Activated naive CD4-positive, alpha-beta T cell treated with Interleukin-2 at 50 U/mL for 16 hours (primary cell): ENCODE data around the gene TJAP1.
"Not testable (repeated sequence)": the region's sequence is repeated elsewhere in the genome, so short reads cannot be mapped to it uniquely, and the experiment has no call there.

Experiments used
- DNase-seq: peaks from one replicate; pipeline ENCODE4 v3.0.0-alpha.2; 2020

Gene TJAP1

DNA sequence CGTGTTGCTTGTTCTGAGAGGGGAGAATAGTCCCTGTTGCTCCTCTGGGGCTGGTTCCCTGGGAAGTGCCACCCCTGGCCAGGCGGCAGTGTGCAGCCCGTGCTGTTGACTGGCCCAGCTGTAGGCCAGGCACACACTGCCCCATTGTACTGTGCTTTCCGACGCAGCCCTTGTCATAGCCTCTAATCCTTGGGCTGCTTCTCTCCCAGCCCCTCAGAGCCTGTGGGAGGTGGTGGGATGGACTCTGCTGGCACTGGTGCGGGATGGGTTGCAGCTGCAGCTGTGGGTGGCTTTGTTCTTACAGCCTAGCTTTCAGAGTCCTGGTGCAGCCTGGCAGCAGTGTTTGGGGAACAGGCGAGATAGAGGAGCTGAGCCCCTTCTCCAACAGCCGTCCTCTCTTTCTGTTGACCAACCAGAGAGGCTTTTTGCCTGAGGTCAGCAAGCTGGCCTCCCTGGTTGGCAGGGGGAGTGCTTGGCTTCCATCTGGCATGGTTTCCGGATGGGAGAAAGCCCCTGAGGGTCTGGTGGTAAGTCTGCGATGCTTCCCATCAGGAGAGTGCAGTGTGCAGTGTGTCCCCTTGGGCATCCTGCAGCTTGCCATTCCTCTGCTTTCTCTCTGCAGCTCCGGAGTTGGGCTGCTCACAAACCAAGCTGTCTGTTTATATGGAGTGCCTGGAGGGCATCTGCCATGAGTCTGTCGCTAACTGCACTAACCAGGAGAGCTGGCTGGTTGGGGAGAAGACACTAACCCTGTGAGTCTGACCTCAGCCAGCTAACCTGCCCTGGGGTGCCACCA, 12.1 kb downstream of the TJAP1 start:
- no peak for DNase-seq

DNA sequence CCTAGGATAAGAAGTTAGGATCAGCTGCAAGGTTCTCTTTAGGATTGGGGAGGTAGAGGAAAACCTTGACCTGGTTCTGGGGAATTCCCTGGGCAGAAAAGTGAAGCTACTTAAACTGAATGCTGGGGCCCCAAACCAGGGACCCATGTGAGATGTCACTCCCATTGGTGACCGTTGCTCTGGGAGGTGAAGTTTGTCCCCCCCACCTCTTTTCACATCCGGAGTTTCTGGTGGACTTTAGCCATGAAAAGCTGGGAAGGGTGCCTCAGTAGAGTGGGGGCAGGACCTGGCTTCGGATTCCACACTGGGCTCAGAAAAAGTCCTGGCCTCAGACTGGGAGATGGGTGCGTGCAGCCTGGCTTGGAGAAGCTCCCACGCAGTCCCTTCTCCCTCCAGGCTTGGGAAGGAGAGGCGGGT, 13.2 kb downstream of the TJAP1 start:
- DNase-seq, result no peak

DNA sequence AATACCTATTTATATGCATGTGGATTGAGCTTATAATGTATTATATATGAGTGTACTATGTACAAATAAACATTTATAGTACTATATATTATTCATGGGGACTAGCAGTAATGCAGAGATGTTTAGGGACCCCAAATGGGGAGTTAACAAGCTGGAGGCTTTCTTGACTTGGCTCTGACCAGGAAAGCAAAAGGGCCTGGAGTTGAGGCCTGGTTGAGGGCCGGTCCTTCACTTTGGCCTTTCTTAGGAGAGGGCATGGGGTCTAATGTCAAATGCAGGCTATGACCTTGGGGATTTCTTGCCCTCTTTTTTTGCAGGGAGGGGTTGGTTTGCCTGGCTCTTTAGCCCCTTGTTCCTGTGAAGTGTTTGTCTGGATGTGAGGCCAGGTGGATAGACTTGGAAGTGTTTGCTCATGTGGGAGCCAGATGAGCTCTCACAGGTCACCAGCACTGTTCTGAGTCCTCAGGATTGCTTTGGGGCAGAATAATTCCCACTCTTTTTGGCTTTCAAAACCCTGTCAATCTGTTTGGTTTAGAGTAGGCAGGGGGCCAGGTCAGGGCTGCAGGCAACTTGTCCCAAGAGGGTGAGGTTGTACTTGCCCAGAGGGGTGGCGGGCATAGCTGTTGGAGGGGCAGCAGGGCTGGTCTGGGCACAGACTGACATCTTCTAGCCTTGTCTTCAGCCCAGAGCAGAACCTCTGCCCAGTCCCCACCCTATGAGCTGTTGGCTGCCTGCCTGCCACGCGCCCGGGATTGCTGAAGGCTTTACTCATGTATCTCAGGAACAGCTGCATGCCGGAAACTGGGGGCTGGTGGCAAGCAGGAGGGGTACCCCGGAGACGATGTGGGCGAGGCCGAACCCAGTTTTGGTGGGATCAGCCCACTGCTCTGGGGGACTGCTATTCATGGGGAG, 14.6 kb downstream of the TJAP1 start:
- DNase-seq, result no peak

DNA sequence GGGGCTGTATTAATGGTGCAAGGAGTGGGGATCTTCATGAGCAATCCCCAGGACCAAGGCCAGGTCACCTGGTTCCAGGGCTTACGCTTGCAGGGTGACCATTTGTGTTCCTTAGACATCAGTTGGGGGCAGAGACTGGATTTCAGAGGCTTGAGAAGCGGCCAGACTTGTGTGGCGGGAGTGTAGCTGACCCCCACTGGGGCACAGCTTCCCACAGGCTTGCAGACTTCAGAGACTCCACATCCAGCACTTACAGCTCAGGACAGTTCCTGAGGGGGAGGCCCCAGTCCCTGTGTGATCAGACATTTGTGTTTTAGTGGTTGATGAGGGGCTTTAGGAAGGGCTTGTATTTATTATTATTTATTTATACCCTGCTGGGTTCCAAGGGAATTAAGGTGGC, 15.3 kb downstream of the TJAP1 start:
- DNase-seq, result no peak

DNA sequence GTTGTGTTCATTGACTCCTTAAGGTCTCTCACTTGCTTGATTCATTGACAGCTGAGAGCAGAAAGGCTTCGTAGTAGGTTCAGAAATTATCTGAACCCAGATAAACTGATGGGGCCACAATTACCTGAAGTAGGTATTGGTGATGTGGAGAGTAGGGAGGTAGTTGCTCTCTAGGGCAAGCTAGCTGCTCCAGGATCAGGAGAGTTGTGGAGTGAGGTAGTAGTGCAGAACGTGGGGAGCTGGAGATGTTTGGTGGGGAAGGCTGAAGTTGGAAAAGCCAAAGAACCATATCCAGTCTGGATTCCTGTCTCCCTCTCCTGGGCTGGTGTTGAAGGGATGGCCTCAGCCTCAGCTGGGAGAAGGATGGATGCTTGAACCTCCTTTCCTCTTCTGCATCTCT, 15.9 kb downstream of the TJAP1 start:
- no peak for DNase-seq

DNA sequence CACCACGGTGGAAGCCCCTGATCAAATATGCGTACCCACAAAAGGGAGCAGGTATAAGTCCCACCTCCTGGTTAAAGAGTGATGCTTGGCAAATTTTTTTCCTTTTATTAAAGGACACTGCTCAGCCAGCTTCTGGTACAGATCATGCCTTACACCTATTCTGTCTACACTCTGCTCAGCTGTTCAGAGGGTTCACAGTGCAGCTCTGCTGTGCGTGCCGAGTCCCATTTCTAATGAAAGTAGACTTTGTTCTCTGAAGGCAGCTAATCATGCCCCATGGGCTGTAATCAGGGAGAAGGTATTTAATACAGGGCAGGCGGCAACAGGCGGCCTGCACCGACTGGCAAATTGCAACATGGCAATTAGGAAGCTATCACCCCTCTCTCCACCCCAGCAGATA, 16.5 kb downstream of the TJAP1 start:
- DNase-seq, result no peak

DNA sequence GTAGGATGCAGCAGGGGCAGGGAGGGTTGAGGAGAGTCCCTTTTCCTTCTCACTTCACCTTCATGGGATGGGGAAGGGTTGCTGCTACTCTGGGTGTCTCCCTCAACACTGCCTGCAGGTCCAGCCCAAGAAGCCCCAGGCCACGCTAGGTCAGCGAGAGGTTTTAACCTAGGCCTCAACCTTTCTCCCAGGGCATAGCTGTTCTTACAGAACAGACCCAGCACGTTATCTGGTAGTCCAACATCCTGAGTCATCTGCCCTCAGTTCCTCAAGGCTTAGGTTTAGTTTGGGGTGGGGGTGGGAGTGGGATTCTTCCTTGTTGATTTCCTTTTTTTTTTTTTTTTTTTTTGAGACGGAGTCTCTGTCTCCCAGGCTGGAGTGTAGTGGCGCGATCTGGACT, 17.0 kb downstream of the TJAP1 start:
- DNase-seq, result no peak

DNA sequence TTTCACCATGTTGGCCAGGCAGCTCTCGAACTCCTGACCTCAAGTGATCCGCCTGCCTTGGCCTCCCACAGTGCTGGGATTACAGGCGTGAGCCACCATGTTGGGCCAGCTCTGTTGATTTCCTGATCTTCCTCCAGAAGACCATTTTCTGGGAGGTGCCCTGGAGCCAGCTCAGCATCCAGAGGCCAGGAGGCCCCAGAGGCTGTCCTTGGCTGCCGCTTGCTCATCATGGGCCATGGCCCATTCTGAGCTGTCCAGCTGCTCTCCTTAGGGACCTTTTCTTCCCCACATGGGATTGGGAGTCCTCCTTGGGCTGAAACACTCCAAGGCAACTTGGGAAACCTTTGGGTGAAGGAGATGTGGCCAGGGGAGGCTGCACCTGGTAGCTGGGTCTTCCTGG, 17.4 kb downstream of the TJAP1 start:
- DNase-seq, result no peak

DNA sequence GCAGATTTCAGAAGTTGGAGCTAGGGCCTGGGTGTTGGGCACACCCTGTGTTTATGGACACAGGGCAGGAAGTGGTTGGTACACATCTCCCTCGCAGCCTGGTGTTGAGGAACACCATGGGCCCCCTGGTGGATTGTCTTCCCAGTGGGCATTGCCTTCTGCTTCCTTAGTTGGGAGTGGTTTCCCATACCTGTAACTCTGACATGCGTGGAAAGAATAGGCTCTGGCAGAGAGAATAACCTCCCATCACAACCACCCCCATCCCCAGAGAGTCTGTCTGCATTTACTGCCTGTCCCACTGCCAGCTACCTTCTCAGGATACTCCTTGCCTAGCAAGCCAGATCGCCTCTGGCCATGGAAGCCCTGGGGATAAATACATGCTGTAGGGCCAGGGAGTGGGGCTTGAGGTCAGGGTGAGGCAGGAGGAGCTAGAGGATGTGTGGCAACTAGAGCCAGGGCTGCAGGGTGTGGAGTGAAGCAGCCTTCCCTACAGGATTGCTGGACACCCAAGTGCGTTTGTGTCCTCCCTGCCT, 18.1 kb downstream of the TJAP1 start:
- no peak for DNase-seq

DNA sequence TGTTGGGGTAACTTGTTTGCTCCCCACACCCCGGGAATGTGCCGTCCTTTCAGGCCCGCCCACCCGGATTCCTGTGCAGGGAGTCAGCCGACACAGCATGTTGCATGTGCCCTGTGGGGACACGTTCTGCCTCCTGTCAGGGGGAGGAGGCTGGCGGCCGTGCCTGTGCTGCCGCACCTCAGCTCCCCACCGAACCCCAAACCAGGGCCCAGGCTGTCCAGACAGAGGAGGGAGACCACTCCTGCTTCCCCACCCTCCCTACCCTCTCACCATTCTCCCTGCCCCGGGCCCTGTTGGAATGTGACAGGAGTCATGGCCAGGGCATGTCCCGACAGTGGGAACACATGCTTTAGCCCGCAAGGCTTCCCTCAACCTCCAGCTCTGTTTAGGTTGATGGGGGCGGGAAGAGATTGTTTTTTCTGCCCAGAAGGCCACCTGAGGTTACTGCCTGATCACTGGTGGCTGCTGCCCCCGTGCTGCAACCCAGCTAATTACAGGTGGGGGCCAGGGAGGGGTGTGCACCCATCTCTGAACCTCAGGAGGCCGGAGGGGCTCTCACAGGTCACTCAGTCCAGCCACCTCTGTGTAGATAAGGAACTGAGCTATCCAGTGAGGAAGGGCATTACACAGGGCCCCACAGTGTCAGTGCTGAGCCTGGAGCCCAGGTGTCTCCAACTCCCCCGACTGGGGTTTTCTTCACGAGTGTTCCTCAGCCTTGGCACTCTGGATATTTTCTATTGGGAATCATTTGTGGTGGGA, 19.2 kb downstream of the TJAP1 start:
- DNase-seq, result no peak

DNA sequence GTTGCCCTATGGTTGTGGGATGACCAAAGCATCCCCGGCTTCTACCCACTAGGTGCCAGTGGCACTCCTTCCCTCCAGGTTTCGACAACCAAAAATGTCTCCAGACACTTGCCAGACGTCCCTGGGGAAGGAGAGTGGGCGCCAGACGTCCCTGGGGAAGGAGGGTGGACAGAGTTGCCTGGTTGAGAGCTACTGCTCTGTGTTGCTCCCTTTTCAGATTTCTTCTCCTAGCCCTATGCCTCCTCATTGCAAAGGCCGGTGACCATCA, 19.7 kb downstream of the TJAP1 start:
- DNase-seq, result no peak

DNA sequence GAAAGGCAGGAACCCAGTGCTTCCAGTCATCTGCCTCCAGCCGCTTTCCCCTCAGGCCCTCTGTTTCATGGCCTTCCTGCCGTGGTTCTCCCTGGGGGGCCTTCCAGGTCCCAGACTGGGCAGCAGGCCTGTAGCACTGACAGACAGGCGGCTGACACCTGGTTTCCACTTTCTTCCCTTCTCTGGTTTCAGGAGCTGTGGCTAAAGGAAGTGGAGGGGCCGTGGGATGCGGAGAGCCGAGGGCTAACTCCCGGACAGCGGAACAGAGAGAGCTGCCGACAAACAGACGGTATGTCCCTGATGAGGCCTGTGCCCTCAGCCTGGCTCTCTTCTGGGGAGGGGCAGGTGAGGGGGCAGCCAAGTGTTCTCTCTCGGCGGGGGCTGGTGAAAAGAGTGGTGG, 20.3 kb downstream of the TJAP1 start:
- DNase-seq, result no peak

DNA sequence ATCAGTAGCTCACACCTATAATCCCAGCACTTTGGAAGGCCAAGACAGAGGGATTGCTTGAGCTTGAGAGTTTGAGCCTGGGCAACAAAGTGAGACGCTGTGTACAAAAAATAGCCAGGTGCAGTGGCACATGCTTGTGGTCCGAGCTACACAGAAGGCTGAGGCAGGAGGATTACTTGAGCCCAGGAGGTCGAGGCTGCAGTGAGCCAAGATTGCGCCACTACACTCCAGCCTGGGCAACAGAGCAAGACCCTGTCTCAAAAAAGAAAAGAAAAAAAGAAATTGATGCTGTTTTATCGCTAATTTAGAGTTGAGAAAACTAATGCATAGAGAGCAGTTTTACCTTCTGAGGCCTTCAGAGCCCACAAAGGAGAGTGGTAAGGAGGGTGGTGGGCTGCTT, 20.9 kb downstream of the TJAP1 start:
- not testable (repeated sequence) for DNase-seq

DNA sequence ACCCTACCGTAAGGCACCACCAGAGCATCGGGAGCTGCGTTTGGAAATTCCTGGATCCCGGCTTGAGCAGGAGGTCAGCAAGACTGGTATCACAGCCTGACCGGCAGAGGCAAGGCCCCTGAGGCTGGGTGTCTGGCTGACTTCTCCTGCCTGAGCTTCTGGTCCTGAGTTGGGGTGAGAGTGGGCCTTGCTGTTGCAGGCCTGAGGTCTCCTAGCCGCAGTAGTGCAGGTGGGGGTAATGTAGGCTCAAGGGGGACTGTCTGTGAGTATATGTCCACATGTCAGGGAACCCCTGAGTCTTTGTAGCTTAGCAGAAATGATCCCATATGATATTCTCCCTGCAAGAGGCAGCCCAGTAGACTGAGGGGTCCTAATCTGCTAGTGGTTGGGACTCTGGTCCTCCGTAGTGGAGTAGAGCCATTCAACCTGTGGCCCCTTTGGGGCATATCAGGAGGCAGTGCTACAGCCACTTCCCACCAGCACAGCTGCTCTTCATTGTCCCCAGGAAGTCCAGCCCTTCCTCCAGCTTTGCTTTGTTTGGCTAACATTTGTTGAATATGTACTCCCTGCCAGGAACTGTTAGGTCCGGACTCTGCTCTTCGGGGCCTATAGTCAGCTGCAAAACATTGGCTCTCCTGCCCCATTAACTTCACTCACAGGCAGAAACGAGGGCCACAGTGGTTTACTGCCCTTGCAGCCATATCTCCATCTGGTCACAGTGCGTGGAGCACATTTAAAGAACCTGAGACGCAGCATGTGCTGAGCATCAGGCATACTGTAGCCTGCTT, 21.9 kb downstream of the TJAP1 start:
- DNase-seq, result no peak

DNA sequence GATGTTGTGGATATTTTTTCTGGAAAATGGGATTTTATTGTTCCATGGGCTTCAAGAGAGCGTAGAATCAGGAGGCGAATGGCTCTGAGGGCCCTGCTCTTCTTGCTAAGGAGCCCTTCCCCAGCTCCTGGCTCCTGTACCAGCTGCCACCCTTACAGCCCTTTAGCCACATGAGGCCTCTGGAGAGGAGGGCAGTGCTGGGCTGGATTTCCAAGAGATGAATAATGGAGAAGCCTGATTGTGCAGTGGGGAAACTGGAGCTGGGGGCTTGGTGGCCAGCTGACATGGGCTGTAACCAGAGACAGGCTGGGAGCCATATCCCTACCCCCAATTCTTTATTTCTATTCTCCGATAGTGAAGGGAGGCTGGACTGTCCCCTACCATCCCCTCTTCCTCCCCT, 23.6 kb downstream of the TJAP1 start:
- no peak for DNase-seq

DNA sequence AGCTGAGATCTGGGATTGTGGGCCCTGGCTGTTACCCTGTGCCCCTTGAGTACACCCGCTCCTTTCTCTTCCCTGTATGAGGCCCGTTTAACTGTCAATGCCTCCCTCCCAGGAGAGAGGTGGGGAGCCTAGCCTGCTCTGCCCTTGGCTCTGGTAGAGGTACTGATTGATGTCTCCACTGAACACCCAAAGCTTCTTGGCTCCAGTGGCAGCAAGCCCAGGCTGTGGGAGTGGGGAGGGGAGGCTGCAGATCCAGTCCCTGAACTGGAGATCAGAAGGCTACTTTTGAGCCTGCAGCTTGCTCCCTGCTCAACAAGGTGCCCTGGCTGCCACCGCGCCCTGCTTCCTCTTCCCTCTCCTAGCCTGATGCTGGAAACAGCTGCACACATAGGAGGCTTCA, 25.3 kb downstream of the TJAP1 start:
- DNase-seq, result no peak

DNA sequence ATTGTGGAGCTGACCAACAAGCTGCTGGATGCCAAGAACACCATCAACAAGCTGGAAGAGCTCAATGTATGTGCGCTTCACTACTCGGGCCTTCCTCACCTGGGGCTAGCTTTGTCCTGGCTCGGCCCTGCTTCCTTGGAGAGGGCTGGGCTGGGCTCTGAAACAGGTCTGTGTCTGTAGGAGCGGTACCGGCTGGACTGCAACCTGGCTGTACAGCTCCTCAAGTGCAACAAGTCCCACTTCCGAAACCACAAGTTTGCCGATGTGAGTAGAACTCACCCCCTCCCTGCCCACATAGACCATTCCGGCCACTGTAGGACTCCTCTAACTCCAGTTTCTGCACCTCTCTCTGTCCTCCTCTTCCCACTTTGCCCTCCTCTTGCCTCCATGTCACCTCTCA, 26.1 kb downstream of the TJAP1 start:
- no peak for DNase-seq

DNA sequence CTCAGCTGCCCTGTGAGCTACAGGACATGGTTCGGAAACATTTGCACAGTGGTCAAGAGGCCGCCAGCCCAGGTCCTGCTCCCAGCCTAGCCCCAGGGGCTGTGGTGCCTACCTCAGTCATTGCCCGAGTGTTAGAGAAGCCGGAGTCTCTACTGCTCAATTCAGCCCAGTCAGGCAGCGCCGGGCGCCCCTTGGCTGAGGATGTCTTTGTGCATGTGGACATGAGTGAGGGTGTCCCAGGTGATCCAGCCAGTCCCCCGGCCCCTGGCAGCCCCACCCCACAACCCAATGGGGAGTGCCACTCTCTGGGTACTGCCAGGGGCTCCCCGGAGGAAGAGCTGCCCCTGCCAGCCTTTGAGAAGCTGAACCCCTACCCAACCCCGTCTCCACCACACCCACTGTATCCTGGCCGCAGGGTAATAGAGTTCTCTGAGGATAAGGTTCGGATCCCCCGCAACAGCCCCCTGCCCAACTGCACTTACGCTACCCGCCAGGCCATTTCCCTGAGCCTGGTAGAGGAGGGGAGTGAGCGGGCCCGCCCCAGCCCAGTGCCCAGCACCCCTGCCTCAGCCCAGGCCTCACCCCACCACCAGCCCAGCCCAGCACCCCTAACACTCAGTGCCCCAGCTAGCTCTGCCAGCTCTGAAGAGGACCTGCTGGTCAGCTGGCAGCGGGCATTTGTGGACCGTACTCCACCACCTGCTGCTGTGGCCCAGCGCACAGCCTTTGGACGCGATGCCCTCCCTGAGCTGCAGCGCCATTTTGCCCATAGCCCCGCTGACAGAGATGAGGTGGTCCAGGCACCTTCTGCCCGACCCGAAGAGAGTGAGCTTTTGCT, 27.6 kb downstream of the TJAP1 start:
- no peak for DNase-seq

DNA sequence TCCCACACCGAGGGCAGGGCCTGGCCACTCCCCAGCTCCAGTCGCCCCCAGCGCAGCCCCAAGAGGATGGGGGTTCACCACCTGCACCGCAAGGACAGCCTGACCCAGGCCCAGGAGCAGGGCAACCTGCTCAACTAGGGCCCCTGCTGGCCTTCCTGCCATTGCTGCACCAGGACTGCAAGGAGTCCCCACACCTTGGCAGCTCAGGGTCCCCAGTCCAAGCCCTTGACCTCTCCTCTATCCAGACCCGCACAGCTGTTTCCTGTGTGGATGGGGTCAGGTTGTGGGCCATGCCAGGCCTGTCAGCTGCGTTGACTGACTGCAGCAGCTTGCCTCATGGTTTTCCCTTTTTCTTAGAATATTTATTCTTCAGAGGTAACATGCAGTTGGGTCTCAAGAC, 28.3 kb downstream of the TJAP1 start:
- no peak for DNase-seq

DNA sequence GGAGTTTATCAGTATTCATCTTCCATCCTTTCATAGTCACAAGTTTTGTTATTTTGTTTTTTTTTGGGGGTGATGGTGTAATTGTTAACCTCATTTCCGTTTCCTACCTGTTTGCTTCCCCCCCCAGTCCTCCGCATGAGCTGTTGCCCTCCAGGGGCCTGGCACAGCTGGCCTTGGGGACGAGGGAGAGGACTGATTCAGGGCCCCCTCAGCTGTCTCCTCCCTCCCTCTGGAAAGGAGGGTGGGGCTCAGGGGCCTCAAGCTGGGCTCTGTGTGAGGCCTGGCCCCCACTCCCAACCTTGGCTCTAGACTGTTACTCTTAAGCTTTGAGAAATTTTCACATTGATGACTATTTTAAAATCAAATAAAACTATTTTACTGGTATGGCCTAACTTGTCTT, 28.8 kb downstream of the TJAP1 start:
- DNase-seq, result no peak

DNA sequence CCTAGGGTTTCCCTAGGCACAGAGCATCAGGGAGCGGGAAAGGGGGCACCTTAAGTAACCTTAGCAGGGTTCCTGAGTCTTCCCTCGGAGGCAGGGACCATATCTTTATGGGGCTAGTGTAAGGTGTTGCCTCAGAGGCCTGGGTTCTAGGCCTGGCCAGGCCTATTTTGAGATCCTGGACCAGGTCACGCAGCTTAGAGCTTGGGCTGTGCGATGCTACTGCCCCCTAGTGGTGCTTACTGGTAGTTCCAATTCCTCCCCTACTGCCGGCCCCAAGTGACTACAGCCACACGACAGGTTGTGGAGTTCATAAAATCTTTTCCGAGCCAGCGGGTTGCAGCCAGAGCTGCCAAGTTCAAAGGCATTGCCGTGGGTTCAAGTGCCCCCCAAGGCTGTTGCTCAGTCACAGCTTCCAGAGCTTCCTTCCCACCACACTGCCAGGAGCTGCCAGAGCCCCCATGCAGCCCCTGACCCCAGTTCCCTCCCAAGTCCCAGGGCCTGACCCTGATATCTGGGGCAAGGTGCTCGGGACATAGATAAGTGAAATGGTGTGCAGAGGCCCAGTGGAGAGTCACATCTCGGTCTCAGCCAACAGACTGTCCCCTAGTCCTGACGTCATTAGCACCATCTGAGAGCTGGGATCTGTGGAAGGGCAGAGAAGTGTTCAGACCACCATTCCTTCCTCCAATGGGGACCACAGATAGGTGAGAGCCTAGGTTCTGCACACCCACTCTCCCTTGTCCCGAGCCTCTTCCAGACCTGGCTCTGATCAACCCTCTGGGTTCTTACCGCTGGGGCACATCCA, 29.5 kb downstream of the TJAP1 start:
- DNase-seq, result peak; percentile 81
